ENCODE results near the gene ARID1B. TPM values are rescaled to one million over a fixed set of nuclear protein-coding genes. Genes with fewer than 3 reads are reported as not detected.

ARID1B gene
- total RNA-seq, 1 experiment from 2014 or later: 86.3 TPM

DNA sequence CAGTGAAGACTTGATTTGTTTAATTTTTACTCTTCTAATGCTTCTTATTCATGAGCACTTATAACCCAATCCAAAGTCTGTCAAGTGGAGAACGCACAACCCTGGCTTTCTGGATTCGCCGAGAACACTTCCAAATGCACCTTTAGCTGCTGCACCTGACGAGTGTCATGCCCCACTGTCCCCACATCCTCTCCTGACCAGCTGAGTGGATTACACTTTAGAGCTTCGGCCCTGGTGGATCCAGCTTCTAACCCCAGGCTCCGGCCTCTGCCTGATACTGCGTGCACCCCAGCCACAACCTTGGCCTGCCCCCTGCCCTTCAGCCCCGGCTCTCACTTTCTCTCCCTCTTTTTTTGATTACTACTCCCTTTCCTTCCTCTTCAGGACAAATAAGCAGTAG lies 287.3 kb downstream of the ARID1B start:
- intact Hi-C loops (cut with micrococcal nuclease; ENCODE audit: unreplicated experiment): no loop called here
- no peak overlapping the region for H3K4me3 ChIP-seq (ENCODE audit: low read depth, low read length, poor library complexity, severe bottlenecking)
- no TSS peak for BruUV-seq (replicated peaks)
- H3K9me3 ChIP-seq (ENCODE audit: low read depth, low read length, poor library complexity, severe bottlenecking): no peaks in the 10 kb centered on the region
- H3K27ac ChIP-seq (ENCODE audit: low read depth, low read length, poor library complexity, severe bottlenecking): no peak overlapping the region
- ChIA-PET CTCF (no interaction called here), POLR2A (ENCODE audit: low non-redundant PET) (no interaction called here)
- no peak for DNase-seq (ENCODE audit: low spot score)
- H3K4me1 ChIP-seq (ENCODE audit: insufficient read depth, low read length, poor library complexity, severe bottlenecking): peaks cover 25% of the 10 kb centered on the region
- H3K27me3 ChIP-seq (replicated peaks; ENCODE audit: insufficient read depth, low read depth, low read length, poor library complexity): no peaks in the 10 kb centered on the region
- TF ChIP-seq, protein P1, sequence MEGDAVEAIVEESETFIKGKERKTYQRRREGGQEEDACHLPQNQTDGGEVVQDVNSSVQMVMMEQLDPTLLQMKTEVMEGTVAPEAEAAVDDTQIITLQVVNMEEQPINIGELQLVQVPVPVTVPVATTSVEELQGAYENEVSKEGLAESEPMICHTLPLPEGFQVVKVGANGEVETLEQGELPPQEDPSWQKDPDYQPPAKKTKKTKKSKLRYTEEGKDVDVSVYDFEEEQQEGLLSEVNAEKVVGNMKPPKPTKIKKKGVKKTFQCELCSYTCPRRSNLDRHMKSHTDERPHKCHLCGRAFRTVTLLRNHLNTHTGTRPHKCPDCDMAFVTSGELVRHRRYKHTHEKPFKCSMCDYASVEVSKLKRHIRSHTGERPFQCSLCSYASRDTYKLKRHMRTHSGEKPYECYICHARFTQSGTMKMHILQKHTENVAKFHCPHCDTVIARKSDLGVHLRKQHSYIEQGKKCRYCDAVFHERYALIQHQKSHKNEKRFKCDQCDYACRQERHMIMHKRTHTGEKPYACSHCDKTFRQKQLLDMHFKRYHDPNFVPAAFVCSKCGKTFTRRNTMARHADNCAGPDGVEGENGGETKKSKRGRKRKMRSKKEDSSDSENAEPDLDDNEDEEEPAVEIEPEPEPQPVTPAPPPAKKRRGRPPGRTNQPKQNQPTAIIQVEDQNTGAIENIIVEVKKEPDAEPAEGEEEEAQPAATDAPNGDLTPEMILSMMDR (conservative IDR thresholded peaks at IDR 0.05; ENCODE audit: low read depth, low read length): no peak
- TF ChIP-seq EZH2 (IDR thresholded peaks at IDR 0.05; ENCODE audit: borderline replicate concordance, low read depth, low read length, poor library complexity, severe bottlenecking): no peak
- H3K36me3 ChIP-seq (ENCODE audit: insufficient read depth, low read length, poor library complexity, severe bottlenecking): no peaks in the 10 kb centered on the region

DNA sequence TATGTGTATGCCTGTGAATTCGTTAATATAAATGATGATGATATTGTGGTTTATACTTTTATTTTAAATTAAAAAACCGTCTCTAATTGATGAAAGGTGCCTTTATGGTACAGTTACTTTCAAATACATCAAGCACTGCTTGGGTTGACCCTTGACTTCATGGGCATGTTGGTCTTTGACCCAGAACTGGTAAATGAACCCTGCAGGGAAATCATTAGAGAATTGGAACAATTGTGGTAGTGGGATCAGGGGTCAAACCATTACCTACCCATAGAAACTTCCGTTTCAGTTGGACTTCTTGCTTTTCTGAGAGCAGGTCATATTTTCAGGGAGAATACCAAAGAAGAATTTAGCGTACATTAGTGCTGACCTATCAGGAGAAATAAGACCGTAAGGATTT lies 288.2 kb downstream of the ARID1B start:
- intact Hi-C loops (cut with micrococcal nuclease; ENCODE audit: unreplicated experiment): no loop called here
- Histone ChIP-seq H3K36me3 (ENCODE audit: insufficient read depth, low read length, poor library complexity, severe bottlenecking) (no peaks in the 10 kb centered on the region), H3K4me3 (ENCODE audit: low read depth, low read length, poor library complexity, severe bottlenecking) (no peak overlapping the region), H3K27ac (ENCODE audit: low read depth, low read length, poor library complexity, severe bottlenecking) (no peak overlapping the region), H3K4me1 (ENCODE audit: insufficient read depth, low read length, poor library complexity, severe bottlenecking) (peaks cover 25% of the 10 kb centered on the region), H3K27me3 (replicated peaks; ENCODE audit: insufficient read depth, low read depth, low read length, poor library complexity) (no peaks in the 10 kb centered on the region), H3K9me3 (ENCODE audit: low read depth, low read length, poor library complexity, severe bottlenecking) (no peaks in the 10 kb centered on the region)
- BruUV-seq (replicated peaks): no TSS peak
- ChIA-PET CTCF (no interaction called here), POLR2A (ENCODE audit: low non-redundant PET) (no interaction called here)
- TF ChIP-seq, protein P1 (conservative IDR thresholded peaks at IDR 0.05; ENCODE audit: low read depth, low read length): no peak
- no peak for TF ChIP-seq EZH2 (IDR thresholded peaks at IDR 0.05; ENCODE audit: borderline replicate concordance, low read depth, low read length, poor library complexity, severe bottlenecking)
- DNase-seq (ENCODE audit: low spot score): no peak

DNA sequence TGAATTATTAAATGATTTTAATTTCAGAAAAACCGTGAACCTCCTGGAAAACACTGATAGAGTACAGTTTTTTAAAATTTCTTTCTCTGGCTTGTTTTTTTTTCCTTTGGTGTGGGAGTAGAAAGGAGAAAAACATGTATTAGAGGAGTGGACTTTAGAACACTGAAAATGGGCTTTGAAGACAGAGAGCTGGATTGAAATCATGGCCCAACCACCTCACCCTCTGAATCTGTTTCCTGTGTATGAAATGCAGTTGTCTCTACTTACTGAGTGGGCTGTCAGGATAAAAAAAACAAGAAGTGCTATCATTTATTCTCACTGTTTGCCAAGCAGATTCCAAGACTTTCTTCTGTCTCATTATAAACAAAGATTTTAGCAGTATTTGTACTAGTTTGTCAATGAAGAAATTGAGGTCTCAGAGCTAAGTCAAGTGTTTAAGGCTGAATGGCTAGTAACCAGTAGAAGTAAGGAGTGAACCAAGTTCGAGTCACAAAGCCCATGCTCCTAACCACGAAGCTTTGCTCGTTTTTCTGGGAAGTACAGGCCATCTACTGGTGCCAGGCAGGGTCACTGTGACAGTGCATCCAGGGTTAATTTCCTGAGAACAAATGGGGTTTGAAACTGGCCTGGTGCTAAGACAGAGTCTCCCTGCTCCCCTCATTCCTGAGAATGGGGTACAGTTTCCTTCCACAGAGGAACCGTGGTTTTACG lies 289.8 kb downstream of the ARID1B start:
- intact Hi-C loops (cut with micrococcal nuclease; ENCODE audit: unreplicated experiment): no loop called here
- ChIA-PET CTCF (no interaction called here), POLR2A (ENCODE audit: low non-redundant PET) (no interaction called here)
- H3K4me3 ChIP-seq (ENCODE audit: low read depth, low read length, poor library complexity, severe bottlenecking): no peak overlapping the region
- H3K27me3 ChIP-seq (replicated peaks; ENCODE audit: insufficient read depth, low read depth, low read length, poor library complexity): no peaks in the 10 kb centered on the region
- H3K27ac ChIP-seq (ENCODE audit: low read depth, low read length, poor library complexity, severe bottlenecking): no peak overlapping the region
- H3K4me1 ChIP-seq (ENCODE audit: insufficient read depth, low read length, poor library complexity, severe bottlenecking): peaks cover 32% of the 10 kb centered on the region
- BruUV-seq (replicated peaks): no TSS peak
- no peak for DNase-seq (ENCODE audit: low spot score)
- H3K9me3 ChIP-seq (ENCODE audit: low read depth, low read length, poor library complexity, severe bottlenecking): no peaks in the 10 kb centered on the region
- no peak for TF ChIP-seq EZH2 (IDR thresholded peaks at IDR 0.05; ENCODE audit: borderline replicate concordance, low read depth, low read length, poor library complexity, severe bottlenecking)
- TF ChIP-seq, protein P1 (conservative IDR thresholded peaks at IDR 0.05; ENCODE audit: low read depth, low read length): no peak
- no peaks in the 10 kb centered on the region for H3K36me3 ChIP-seq (ENCODE audit: insufficient read depth, low read length, poor library complexity, severe bottlenecking)
